Midbrain (tissue), 1 donor: ENCODE measurements around the gene GRM4.

Source experiments
- DNase-seq: peaks from one replicate; lab custom pipeline; 2025; lab: John Stamatoyannopoulos, UW

The GRM4 gene

GRCh38 chr6:33993653-33994471 is 152.0 kb downstream of the GRM4 start:
- no peak for DNase-seq

DNA sequence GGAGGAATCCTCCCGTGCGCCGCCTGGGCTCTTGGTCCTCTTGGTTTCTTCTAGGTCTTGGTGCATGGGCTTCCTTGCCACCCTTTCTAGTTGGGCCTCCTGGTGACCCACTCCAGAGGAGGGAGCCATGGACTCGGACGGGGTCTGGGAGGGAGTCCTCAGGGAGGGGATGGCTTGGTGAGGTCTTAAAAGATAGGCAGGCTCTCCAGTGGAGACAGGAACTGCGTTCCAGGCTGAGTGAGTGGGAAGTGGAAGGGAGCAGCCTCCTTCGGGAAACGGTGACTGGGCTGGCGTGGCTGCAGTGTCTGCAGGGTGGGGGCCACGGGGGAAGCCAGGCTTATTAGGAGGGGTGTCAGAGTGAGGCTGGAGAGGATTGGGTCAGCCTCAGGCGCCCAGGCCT is 152.8 kb downstream of the GRM4 start:
- DNase-seq, result no peak

- DNase-seq, result no peak
These were observed 153.7 kb downstream of the GRM4 start for GRCh38 chr6:33992191-33992590.

DNA sequence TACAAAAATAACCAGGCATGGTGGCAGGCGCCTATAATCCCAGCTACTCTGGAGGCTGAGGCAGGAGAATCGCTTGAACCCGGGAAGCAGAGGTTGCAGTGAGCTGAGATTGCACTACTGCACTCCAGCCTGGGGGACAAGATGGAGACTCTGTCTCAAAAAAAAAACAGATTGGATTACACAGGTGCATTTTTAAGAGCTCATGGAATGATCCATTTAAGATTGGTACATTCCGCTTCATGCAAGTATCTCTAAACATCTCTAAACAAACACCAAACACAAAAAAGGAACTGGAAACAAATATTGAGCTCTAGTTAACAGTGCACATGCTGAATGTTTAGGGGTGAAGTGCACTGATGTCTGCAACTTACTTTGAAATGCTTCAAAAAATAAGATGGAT is 154.3 kb downstream of the GRM4 start:
- DNase-seq, result no peak

- no peak for DNase-seq
These were observed 155.8 kb downstream of the GRM4 start for GRCh38 chr6:33990061-33990541.

GRCh38 chr6:33989016-33989854 is 156.7 kb downstream of the GRM4 start:
- DNase-seq, result no peak

- no peak for DNase-seq
These were observed 157.5 kb downstream of the GRM4 start for GRCh38 chr6:33988121-33989015.

GRCh38 chr6:33987531-33988021 is 158.3 kb downstream of the GRM4 start:
- no peak for DNase-seq

- DNase-seq, result no peak
These were observed 159.9 kb downstream of the GRM4 start for GRCh38 chr6:33985947-33986346.

GRCh38 chr6:33985313-33985751 is 160.6 kb downstream of the GRM4 start:
- DNase-seq, result no peak

GRCh38 chr6:33984466-33985312 is 161.2 kb downstream of the GRM4 start:
- DNase-seq, result no peak

- DNase-seq, result no peak
These were observed 162.0 kb downstream of the GRM4 start for GRCh38 chr6:33983721-33984465.

- DNase-seq, result no peak
These were observed 162.7 kb downstream of the GRM4 start for GRCh38 chr6:33983109-33983716.

DNA sequence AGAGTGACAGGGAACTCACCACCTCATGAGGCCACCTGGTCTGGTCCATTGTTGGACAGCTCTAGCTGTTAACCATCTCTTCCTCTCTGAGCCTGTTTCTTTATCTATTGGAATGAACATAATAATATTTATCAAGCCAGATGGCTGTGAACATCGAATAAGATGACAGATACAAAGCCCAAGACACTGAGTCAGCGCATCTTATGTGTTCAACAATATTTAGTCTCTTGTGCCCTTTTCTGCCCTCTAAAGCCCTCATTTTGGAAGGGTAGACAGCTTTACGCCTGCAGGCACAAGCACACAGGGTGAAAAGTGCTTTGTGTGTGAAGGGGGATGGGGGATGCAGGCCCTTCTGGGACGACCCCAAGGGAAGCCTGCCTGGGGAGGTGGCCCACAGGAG is 164.0 kb downstream of the GRM4 start:
- DNase-seq, result no peak

DNA sequence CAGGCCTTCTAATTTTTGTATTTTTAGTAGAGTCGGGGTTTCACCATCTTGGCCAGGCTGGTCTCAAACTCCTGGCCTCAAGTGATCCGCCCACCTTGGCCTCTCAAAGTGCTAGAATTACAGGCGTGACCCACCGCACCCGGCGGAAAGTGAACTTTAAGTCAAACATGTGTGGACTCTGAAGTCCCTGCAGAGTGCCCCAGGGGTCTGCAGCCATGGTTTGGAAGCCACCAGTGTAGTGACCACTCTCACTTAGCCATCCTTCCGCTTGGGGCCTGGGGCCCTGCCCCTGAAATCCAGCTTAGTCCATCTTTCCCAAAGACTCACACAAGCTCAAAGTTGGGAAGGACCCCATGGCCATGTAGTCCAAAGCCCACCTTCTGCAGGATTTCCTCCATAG is 164.5 kb downstream of the GRM4 start:
- no peak for DNase-seq

GRCh38 chr6:33980176-33981175 is 165.4 kb downstream of the GRM4 start:
- DNase-seq, result no peak

DNA sequence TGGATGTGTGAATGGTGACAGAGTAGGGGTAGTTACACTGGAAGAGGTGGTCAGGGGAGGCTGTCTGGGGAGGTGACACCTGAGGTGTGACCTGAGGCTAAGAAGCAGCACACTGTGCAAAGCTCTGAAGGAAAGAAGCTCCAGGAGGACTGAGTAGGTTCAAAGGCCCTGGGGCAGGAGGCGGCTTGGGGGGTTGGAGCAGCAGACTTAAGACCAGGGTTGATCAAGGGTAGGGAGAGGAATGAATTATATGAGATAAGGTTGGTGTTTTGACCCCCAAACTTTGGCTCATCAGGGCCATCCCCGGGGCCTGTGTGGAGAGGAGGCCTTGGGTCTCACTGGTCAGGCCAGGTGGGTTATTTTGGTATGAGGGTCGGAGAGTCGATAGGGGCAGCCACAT is 166.1 kb downstream of the GRM4 start:
- no peak for DNase-seq

- DNase-seq, result no peak
These were observed 167.3 kb downstream of the GRM4 start for GRCh38 chr6:33978412-33979150.
